Uterus (tissue), 4 donors: ENCODE results near the gene EID2B. TPM values are rescaled to one million over a fixed set of nuclear protein-coding genes. Genes with fewer than 3 reads are reported as not detected.
A peak's percentile ranks its signal among the peaks of the same experiment; 100 is the strongest.

Experiments used
- DNase-seq, 2 donors: peaks; one replicate each; pipeline ENCODE4 v3.0.0-alpha.2; 2019 to 2020
- H3K27ac ChIP-seq, 2 donors: fragments of 200-600 bp; sonication (generic); 1 replicate in 1 of 2; 2 replicates in 1 of 2; pipeline ENCODE4 v1.5.1; 2016 to 2018
- H3K27me3 ChIP-seq, 2 donors: fragments of 200-600 bp; sonication (generic); one replicate each; pipeline ENCODE4 v1.5.1; 2018 to 2019; ENCODE audit warnings: control low read depth in 1 of 2
- H3K36me3 ChIP-seq, 2 donors: fragments of 200-600 bp; sonication (generic); one replicate each; pipeline ENCODE4 v1.5.1; 2019; ENCODE audit warnings: control low read depth in 1 of 2
- H3K4me1 ChIP-seq, 2 donors: fragments of 200-600 bp; sonication (generic); one replicate each; pipeline ENCODE4 v1.5.1; 2018 to 2019; ENCODE audit warnings: control low read depth in 1 of 2
- H3K4me3 ChIP-seq, 2 donors: fragments of 200-600 bp; sonication (generic); 1 replicate in 1 of 2; 2 replicates in 1 of 2; pipeline ENCODE4 v1.5.1; 2018 to 2019; ENCODE audit warnings: mild to moderate bottlenecking in 1 of 2
- H3K9me3 ChIP-seq, 2 donors: fragments of 200-600 bp; sonication (generic); one replicate each; pipeline ENCODE4 v1.5.1; 2019; ENCODE audit warnings: control low read depth in 1 of 2
- CTCF ChIP-seq, 4 experiments: fragments of 200-600 bp in 2 of 4; fragments of 450-650 bp in 2 of 4; sonication (generic) in 2 of 4; IDR thresholded peaks; one replicate each; pipeline ENCODE4 v1.5.1; 2016 to 2019; ENCODE audit warnings: antibody characterized with exemption in 4 of 4, mild to moderate bottlenecking in 2 of 4, moderate library complexity in 1 of 4
- POLR2A ChIP-seq, 2 donors: fragments of 450-650 bp; IDR thresholded peaks; one replicate each; pipeline ENCODE4 v1.6.1; 2016; ENCODE audit warnings: antibody characterized with exemption in 2 of 2, mild to moderate bottlenecking in 1 of 2, moderate library complexity in 1 of 2
- intact Hi-C: fragments of 100-400 bp; cut with DNase I; formaldehyde crosslinking; loops from one replicate; pipeline ENCODE4 v1.15.1; 2023; ENCODE audit warnings: low total_unique reads
- total RNA-seq, 4 donors: library from RNA; depleted of rRNA in 3 of 4; stranded (reverse); fragments of >200 nt in 3 of 4; gene quantifications; one replicate each; pipeline versions ENCODE4 v1.1.0 to v1.2.4, GENCODE V29; 2014 to 2023
- donor health status: DM: yes; HTN: yes; CAD: no.

The EID2B gene
- 1 to 10 TPM in 3 of 4 donors, under 1 TPM in 1; 0.29 to 6.6 (median 5.1) TPM for total RNA-seq

GRCh38 chr19:39532233-39533002 is at the start of gene EID2B:
TSS of gene EID2B (minus strand) at chr19:39532852. CDS start at chr19:39532802, 50 bp downstream.
- peak; percentile 95 for DNase-seq
- H3K27me3 ChIP-seq = no peaks in the 10 kb centered on the region
- peak within 1 kb of the TSS; percentile 55 to 81 for H3K4me3 ChIP-seq
- H3K9me3 ChIP-seq = no peaks in the 10 kb centered on the region
- no peaks in the 10 kb centered on the region for H3K4me1 ChIP-seq
- intact Hi-C loops = loop anchor here (10.0 kb wide), 1 partner anchor 58 kb away; no protein-coding TSS in a partner anchor
- H3K36me3 ChIP-seq = no peaks in the 10 kb centered on the region
- H3K27ac ChIP-seq = peak within 1 kb of the TSS; percentile 82 to 88
- TF ChIP-seq CTCF (IDR thresholded peaks at IDR 0.05) = peak; percentile 99 to 100 (median 100)
- TF ChIP-seq POLR2A (IDR thresholded peaks at IDR 0.05) = peak; percentile 80

- H3K27me3 ChIP-seq = no peaks in the 10 kb centered on the region
- no peak overlapping the region for H3K27ac ChIP-seq
- no peaks in the 10 kb centered on the region for H3K9me3 ChIP-seq
- H3K4me3 ChIP-seq = no peak overlapping the region
- no peak for DNase-seq
- intact Hi-C loops = no loop called here
- no peaks in the 10 kb centered on the region for H3K4me1 ChIP-seq
- TF ChIP-seq POLR2A (IDR thresholded peaks at IDR 0.05) = no peak
- no peak for TF ChIP-seq CTCF (IDR thresholded peaks at IDR 0.05)
- H3K36me3 ChIP-seq = no peaks in the 10 kb centered on the region
These were observed 49.8 kb upstream of the EID2B start for GRCh38 chr19:39582442-39582841.

- DNase-seq = no peak
- H3K9me3 ChIP-seq = no peaks in the 10 kb centered on the region
- no peak for TF ChIP-seq CTCF (IDR thresholded peaks at IDR 0.05)
- no peak for TF ChIP-seq POLR2A (IDR thresholded peaks at IDR 0.05)
- no peaks in the 10 kb centered on the region for H3K36me3 ChIP-seq
- no peak overlapping the region for H3K4me3 ChIP-seq
- H3K27ac ChIP-seq = no peak overlapping the region
- no peaks in the 10 kb centered on the region for H3K4me1 ChIP-seq
- H3K27me3 ChIP-seq = no peaks in the 10 kb centered on the region
- intact Hi-C loops = no loop called here
These were observed 36.0 kb upstream of the EID2B start for GRCh38 chr19:39568604-39569003.

- H3K27ac ChIP-seq = no peak overlapping the region
- no peak for DNase-seq
- TF ChIP-seq CTCF (IDR thresholded peaks at IDR 0.05) (no peak), POLR2A (IDR thresholded peaks at IDR 0.05) (no peak)
- intact Hi-C loops = no loop called here
- H3K36me3 ChIP-seq = no peaks in the 10 kb centered on the region
- no peaks in the 10 kb centered on the region for H3K27me3 ChIP-seq
- no peaks in the 10 kb centered on the region for H3K9me3 ChIP-seq
- H3K4me1 ChIP-seq = no peaks in the 10 kb centered on the region
- H3K4me3 ChIP-seq = no peak overlapping the region
These were observed 33.4 kb upstream of the EID2B start for GRCh38 chr19:39566064-39566463.

GRCh38 chr19:39563408-39563807 is 30.8 kb upstream of the EID2B start:
- no peaks in the 10 kb centered on the region for H3K36me3 ChIP-seq
- H3K9me3 ChIP-seq = no peaks in the 10 kb centered on the region
- intact Hi-C loops = no loop called here
- H3K4me1 ChIP-seq = no peaks in the 10 kb centered on the region
- TF ChIP-seq CTCF (IDR thresholded peaks at IDR 0.05) = no peak
- TF ChIP-seq POLR2A (IDR thresholded peaks at IDR 0.05) = no peak
- DNase-seq = no peak
- H3K27me3 ChIP-seq = no peaks in the 10 kb centered on the region
- no peak overlapping the region for H3K27ac ChIP-seq
- no peak overlapping the region for H3K4me3 ChIP-seq
